ENCODE data around the gene EYA4.

EYA4 gene

GRCh38 chr6:133241086-133241900, at the start of gene EYA4:
TSS of gene EYA4 (plus strand) at chr6:133241357. CDS start at chr6:133274781, 33,424 bp downstream.
- no peak for DNase-seq

GRCh38 chr6:133193396-133193795, 47.8 kb upstream of the EYA4 start:
- no peak for DNase-seq

GRCh38 chr6:133198725-133199124, 42.4 kb upstream of the EYA4 start:
- no peak for DNase-seq

- no peak for DNase-seq
These were observed 39.9 kb upstream of the EYA4 start for GRCh38 chr6:133201231-133201630.

GRCh38 chr6:133202610-133203343, 38.4 kb upstream of the EYA4 start:
- DNase-seq: no peak

GRCh38 chr6:133203344-133203697, 37.8 kb upstream of the EYA4 start:
- DNase-seq: no peak

GRCh38 chr6:133205304-133205703, 35.9 kb upstream of the EYA4 start:
- no peak for DNase-seq

GRCh38 chr6:133206942-133207341, 34.2 kb upstream of the EYA4 start:
- DNase-seq: no peak

- no peak for DNase-seq
These were observed 33.4 kb upstream of the EYA4 start for GRCh38 chr6:133207754-133208153.

- DNase-seq: no peak
These were observed 32.9 kb upstream of the EYA4 start for GRCh38 chr6:133208183-133208755.

- DNase-seq: no peak
These were observed 26.9 kb upstream of the EYA4 start for GRCh38 chr6:133214267-133214666.

GRCh38 chr6:133218852-133219251, 22.3 kb upstream of the EYA4 start:
- DNase-seq: no peak

- no peak for DNase-seq
These were observed 17.6 kb upstream of the EYA4 start for GRCh38 chr6:133223452-133224029.

- DNase-seq: no peak
These were observed 15.6 kb upstream of the EYA4 start for GRCh38 chr6:133225560-133225959.

- DNase-seq: no peak
These were observed 13.8 kb upstream of the EYA4 start for GRCh38 chr6:133227344-133227743.

- no peak for DNase-seq
These were observed 11.1 kb upstream of the EYA4 start for GRCh38 chr6:133230052-133230451.

GRCh38 chr6:133235221-133235620, 5.9 kb upstream of the EYA4 start:
- DNase-seq: no peak

- DNase-seq: no peak
These were observed 4.2 kb upstream of the EYA4 start for GRCh38 chr6:133236932-133237331.

GRCh38 chr6:133240511-133241085, 559 bp upstream of the EYA4 start:
- no peak for DNase-seq

GRCh38 chr6:133241901-133242636, 912 bp downstream of the EYA4 start:
- no peak for DNase-seq

GRCh38 chr6:133242637-133243585, 1.8 kb downstream of the EYA4 start:
- no peak for DNase-seq

Measured in activated T-cell treated with anti-CD3 and anti-CD28 coated beads for 4 hours (primary cell).